IMR-90 (cell line): ENCODE results near the gene WNT8B. TPM values are rescaled to one million over a fixed set of nuclear protein-coding genes. Genes with fewer than 3 reads are reported as not detected.

Source experiments
- ATAC-seq: fragments of 200-7000 bp; cut with Tn5 transposase; 2 replicates; pipeline ENCODE4 v1.9.1; 2020; ENCODE audit warnings: low read depth, mild to moderate bottlenecking, moderate library complexity
- BruUV-seq: library from RNA; stranded (reverse); fragments of 400-500 nt; replicated peaks from 2 replicates; lab custom pipeline; 2021; lab: Mats Ljungman, UMichigan
- CTCF ChIA-PET: fragments of 300-600 bp; formaldehyde crosslinking; extraction: SDS; loops from one replicate; lab custom pipeline; 2021; ENCODE audit warnings: antibody characterized with exemption; lab: Yijun Ruan, JAX
- POLR2A ChIA-PET: fragments of 300-600 bp; sonication (Branson Sonifier 250); formaldehyde crosslinking; loops from one replicate; lab custom pipeline; 2022; ENCODE audit warnings: antibody characterized with exemption; ENCODE audit not compliant: unreplicated experiment; lab: Charles Lee
- DNase-seq: peaks from one replicate; pipeline ENCODE4 v3.0.0; 2013
- H2AFZ ChIP-seq: replicated peaks from 2 replicates; pipeline ENCODE3; 2013; ENCODE audit warnings: low read length, mild to moderate bottlenecking; ENCODE audit not compliant: poor library complexity
- H2AK5ac ChIP-seq: 2 replicates; pipeline ENCODE4 v1.6.1; 2013; ENCODE audit warnings: low read depth, low read length, inconsistent platforms
- H2AK9ac ChIP-seq: replicated peaks from 2 replicates; pipeline ENCODE3; 2013; ENCODE audit warnings: mild to moderate bottlenecking, low read depth, low read length, moderate library complexity; ENCODE audit not compliant: poor library complexity
- H2BK120ac ChIP-seq: 2 replicates; pipeline ENCODE4 v1.6.1; 2013; ENCODE audit warnings: low read depth, low read length, inconsistent platforms
- H2BK15ac ChIP-seq: 3 replicates; pipeline ENCODE4 v1.6.1; 2013; ENCODE audit warnings: low read depth, low read length, inconsistent platforms
- H2BK20ac ChIP-seq: 2 replicates; pipeline ENCODE4 v1.6.1; 2013; ENCODE audit warnings: low read depth, mild to moderate bottlenecking, inconsistent platforms, low read length, moderate library complexity
- H2BK5ac ChIP-seq: 2 replicates; pipeline ENCODE4 v1.6.1; 2013; ENCODE audit warnings: mild to moderate bottlenecking, low read depth, low read length, inconsistent platforms; ENCODE audit not compliant: poor library complexity, severe bottlenecking
- H3K14ac ChIP-seq: replicated peaks from 2 replicates; pipeline ENCODE4 v1.6.1; 2013; ENCODE audit warnings: low read depth, low read length, inconsistent platforms
- H3K18ac ChIP-seq: 2 replicates; pipeline ENCODE4 v1.6.1; 2013; ENCODE audit warnings: low read depth, low read length, control low read depth
- H3K23ac ChIP-seq: 2 replicates; pipeline ENCODE4 v1.6.1; 2013; ENCODE audit warnings: low read depth, low read length, inconsistent platforms
- H3K27ac ChIP-seq: 2 replicates; pipeline ENCODE4 v1.5.1; 2013; ENCODE audit warnings: mild to moderate bottlenecking, control low read depth, low read length; ENCODE audit not compliant: insufficient read depth
- H3K27me3 ChIP-seq: 2 replicates; pipeline ENCODE4 v1.6.1; 2013; ENCODE audit warnings: low read length; ENCODE audit not compliant: control insufficient read depth, insufficient read depth
- H3K36me3 ChIP-seq: 2 replicates; pipeline ENCODE4 v1.6.1; 2013; ENCODE audit warnings: low read length, mixed read lengths; ENCODE audit not compliant: control insufficient read depth, insufficient read depth
- H3K4ac ChIP-seq: 2 replicates; pipeline ENCODE4 v1.6.1; 2013; ENCODE audit warnings: low read depth, low read length, inconsistent platforms
- H3K4me1 ChIP-seq: 2 replicates; pipeline ENCODE4 v1.6.1; 2013; ENCODE audit warnings: low read length, mixed read lengths; ENCODE audit not compliant: control insufficient read depth, insufficient read depth
- H3K4me2 ChIP-seq: 2 replicates; pipeline ENCODE4 v1.6.1; 2013; ENCODE audit warnings: low read depth, mild to moderate bottlenecking, control low read depth, low read length, moderate library complexity
- H3K4me3 ChIP-seq: 2 replicates; pipeline ENCODE4 v1.5.1; 2013; ENCODE audit warnings: low read depth, mild to moderate bottlenecking, control low read depth, low read length, moderate library complexity; ENCODE audit not compliant: insufficient read depth
- H3K56ac ChIP-seq: 2 replicates; pipeline ENCODE4 v1.6.1; 2013; ENCODE audit warnings: low read length, inconsistent platforms; ENCODE audit not compliant: insufficient read depth; ENCODE audit errors: extremely low read depth
- H3K79me1 ChIP-seq, 2 experiments: 2 replicates each; pipeline ENCODE4 v1.6.1; 2013; ENCODE audit warnings: low read length in 2 of 2, inconsistent platforms in 1 of 2, low read depth in 1 of 2
- H3K9ac ChIP-seq: 2 replicates; pipeline ENCODE4 v1.6.1; 2013; ENCODE audit warnings: low read depth, low read length, control low read depth
- H3K9me1 ChIP-seq: 2 replicates; pipeline ENCODE4 v1.6.1; 2013; ENCODE audit warnings: low read length, inconsistent platforms; ENCODE audit not compliant: insufficient read depth
- H3K9me3 ChIP-seq: 2 replicates; pipeline ENCODE4 v1.6.1; 2013; ENCODE audit warnings: low read length; ENCODE audit not compliant: control insufficient read depth, insufficient read depth
- H4K20me1 ChIP-seq: 2 replicates; pipeline ENCODE4 v1.6.1; 2013; ENCODE audit warnings: low read length, inconsistent platforms; ENCODE audit not compliant: insufficient read depth
- H4K5ac ChIP-seq: 2 replicates; pipeline ENCODE4 v1.6.1; 2013; ENCODE audit warnings: mild to moderate bottlenecking, low read depth, low read length, control low read depth
- H4K8ac ChIP-seq, 2 experiments: 2 replicates each; pipeline ENCODE4 v1.6.1; 2013; ENCODE audit warnings: low read depth in 2 of 2, low read length in 2 of 2, control low read depth in 1 of 2, inconsistent platforms in 1 of 2
- H4K91ac ChIP-seq: 2 replicates; pipeline ENCODE4 v1.6.1; 2013; ENCODE audit warnings: low read depth, low read length, inconsistent platforms; ENCODE audit not compliant: insufficient read depth
- BHLHE40 ChIP-seq: fragments of 150-350 bp; IDR thresholded peaks from 2 replicates; pipeline ENCODE4 v1.6.1; 2016; ENCODE audit warnings: mild to moderate bottlenecking, low read depth, low read length
- CEBPB ChIP-seq: IDR thresholded peaks from 2 replicates; pipeline ENCODE4 v1.6.1; 2012; ENCODE audit warnings: low read depth, low read length, improper control_type of control experiment
- CHD1 ChIP-seq: IDR thresholded peaks from 2 replicates; pipeline ENCODE4 v1.6.1; 2012; ENCODE audit warnings: low read depth, low read length, improper control_type of control experiment
- CTCF ChIP-seq: conservative IDR thresholded peaks from 2 replicates; pipeline ENCODE4 v1.5.1; 2012; ENCODE audit warnings: mild to moderate bottlenecking, low read depth, low read length, improper control_type of control experiment
- ELK1 ChIP-seq: fragments of 150-350 bp; IDR thresholded peaks from 2 replicates; pipeline ENCODE4 v1.6.1; 2016; ENCODE audit warnings: low read depth, mild to moderate bottlenecking, low read length, moderate library complexity, borderline replicate concordance
- FOS ChIP-seq: fragments of 150-350 bp; IDR thresholded peaks from 2 replicates; pipeline ENCODE4 v1.6.1; 2016; ENCODE audit warnings: low read depth, low read length
- MAZ ChIP-seq: IDR thresholded peaks from 2 replicates; pipeline ENCODE4 v1.6.1; 2012; ENCODE audit warnings: low read depth, mild to moderate bottlenecking, low read length, improper control_type of control experiment, moderate library complexity, borderline replicate concordance
- MXI1 ChIP-seq: IDR thresholded peaks from 2 replicates; pipeline ENCODE4 v1.6.1; 2012; ENCODE audit warnings: low read depth, mild to moderate bottlenecking, low read length, moderate library complexity, borderline replicate concordance
- POLR2A ChIP-seq: IDR thresholded peaks from 2 replicates; pipeline ENCODE4 v1.6.1; 2012; ENCODE audit warnings: mild to moderate bottlenecking, low read depth, low read length
- RAD21 ChIP-seq: IDR thresholded peaks from 2 replicates; pipeline ENCODE4 v1.6.1; 2012; ENCODE audit warnings: low read length, improper control_type of control experiment
- RCOR1 ChIP-seq: IDR thresholded peaks from 2 replicates; pipeline ENCODE4 v1.6.1; 2012; ENCODE audit warnings: mild to moderate bottlenecking, low read length, improper control_type of control experiment; ENCODE audit not compliant: insufficient replicate concordance
- RFX5 ChIP-seq: IDR thresholded peaks from 2 replicates; pipeline ENCODE4 v1.8.0; 2012; ENCODE audit warnings: low read depth, mild to moderate bottlenecking, low read length, moderate library complexity
- SMC3 ChIP-seq: fragments of 150-350 bp; IDR thresholded peaks from 2 replicates; pipeline ENCODE4 v1.6.1; 2016; ENCODE audit warnings: low read depth, mild to moderate bottlenecking, antibody characterized with exemption, low read length, moderate library complexity
- USF2 ChIP-seq: fragments of 150-350 bp; IDR thresholded peaks from 2 replicates; pipeline ENCODE4 v1.6.1; 2017; ENCODE audit warnings: mild to moderate bottlenecking, antibody characterized with exemption, low read length, low read depth
- WGBS, 2 experiments: methylation state at CpG; one replicate each; pipeline versions ENCODE4 v1.1.5 to v1.1.7; 2013; ENCODE audit warnings: missing lambda C conversion rate in 2 of 2; ENCODE audit not compliant: insufficient read length in 1 of 2; ENCODE audit errors: extremely low coverage in 2 of 2; 5-methylcytosine and 5-hydroxymethylcytosine counted together
- dilution Hi-C: fragments of 300-500 bp; cut with HindIII; formaldehyde crosslinking; loops from one replicate; pipeline ENCODE4 v1.14.3; 2018; ENCODE audit warnings: low sequenced_read_pairs; ENCODE audit not compliant: unreplicated experiment
- in situ Hi-C: fragments of 300-500 bp; cut with MboI; formaldehyde crosslinking; loops from 3 replicates; pipeline ENCODE4 v1.14.3; 2019; ENCODE audit warnings: low sequenced_read_pairs, inconsistent platforms, mixed read lengths
- intact Hi-C: fragments of 100-400 bp; cut with micrococcal nuclease; formaldehyde crosslinking; loops from 2 replicates; pipeline ENCODE4 v1.10.0; 2022
- polyA plus RNA-seq, 3 experiments: library from polyadenylated mRNA; depleted of rRNA; stranded (reverse); fragments of >200 nt; gene quantifications; 2 replicates each; pipeline ENCODE4 v1.2.3, GENCODE V29; 2012; ENCODE audit warnings: low replicate concordance in 1 of 3
- total RNA-seq: library from RNA; depleted of rRNA; stranded (reverse); fragments of >200 nt; gene quantifications from 2 replicates; pipeline ENCODE4 v1.2.3, GENCODE V29; 2012

The WNT8B gene
- total and polyA plus RNA-seq, 2 of the 4 experiments (the other 2 are of a cell fraction) = 0.03 TPM; not detected in 1

- H3K4me3 ChIP-seq = no peak overlapping the region
- no TSS peak for BruUV-seq
- no peak overlapping the region for H3K9ac ChIP-seq
- H2BK20ac ChIP-seq = no peak overlapping the region
- no peak overlapping the region for H3K27ac ChIP-seq
- ChIA-PET POLR2A (no interaction called here), CTCF (no interaction called here)
- intact Hi-C loops (no loop called here), in situ Hi-C loops (loop anchor here (10.0 kb wide), 1 partner anchor 131 kb away; no protein-coding TSS in a partner anchor), dilution Hi-C loops (no loop called here)
- no peak overlapping the region for H2BK120ac ChIP-seq
- no peak overlapping the region for H3K4ac ChIP-seq
- no peak overlapping the region for H4K5ac ChIP-seq
- H3K4me1 ChIP-seq = no peaks in the 10 kb centered on the region
- no peaks in the 10 kb centered on the region for H3K36me3 ChIP-seq
- ATAC-seq (no peak), DNase-seq (no peak)
- no peaks in the 10 kb centered on the region for H3K79me1 ChIP-seq
- H3K56ac ChIP-seq = no peak overlapping the region
- no CpG with 5 or more reads among the region's 3 CpGs for WGBS, 2 experiments
- H3K9me1 ChIP-seq = no peaks in the 10 kb centered on the region
- peaks cover 7% of the 10 kb centered on the region for H3K27me3 ChIP-seq
- no peak for TF ChIP-seq SMC3
- TF ChIP-seq ELK1 = no peak
- TF ChIP-seq CTCF = no peak
- TF ChIP-seq RCOR1 = no peak
- no peak for TF ChIP-seq USF2
- TF ChIP-seq CEBPB = no peak
- no peak for TF ChIP-seq RAD21
- no peak for TF ChIP-seq POLR2A
- no peak for TF ChIP-seq MXI1
- TF ChIP-seq RFX5 = no peak
- no peak for TF ChIP-seq MAZ
- TF ChIP-seq FOS = no peak
- no peak for TF ChIP-seq CHD1
- no peak for TF ChIP-seq BHLHE40
- H2BK5ac ChIP-seq = no peak overlapping the region
- H4K8ac ChIP-seq = no peak overlapping the region
- no peak overlapping the region for H2BK15ac ChIP-seq
- H3K14ac ChIP-seq = no peak overlapping the region
- H2AK9ac ChIP-seq = no peak overlapping the region
- no peak overlapping the region for H2AK5ac ChIP-seq
- no peak overlapping the region for H3K4me2 ChIP-seq
- no peak overlapping the region for H2AFZ ChIP-seq
- no peaks in the 10 kb centered on the region for H4K20me1 ChIP-seq
- no peak overlapping the region for H3K18ac ChIP-seq
- H4K91ac ChIP-seq = no peak overlapping the region
- H3K23ac ChIP-seq = no peak overlapping the region
- no peaks in the 10 kb centered on the region for H3K9me3 ChIP-seq
Observed at GRCh38 chr10:100436255-100436654, 26.6 kb upstream of the WNT8B start.
